NCI-H524 (cell line): ENCODE measurements around the gene FLCN.
"Not testable (repeated sequence)": the region's sequence is repeated elsewhere in the genome, so short reads cannot be mapped to it uniquely, and the experiment has no call there.

Experiments
- DNase-seq, 2 experiments: peaks; one replicate each; lab custom pipeline; 2025; lab: John Stamatoyannopoulos, UW

The FLCN gene

GRCh38 chr17:17213775-17214174 is 23.2 kb downstream of the FLCN start:
- no peak for DNase-seq

GRCh38 chr17:17207998-17208397 is 29.0 kb downstream of the FLCN start:
- DNase-seq: no peak

- DNase-seq: no peak
Measured at GRCh38 chr17:17206913-17207335, 30.0 kb downstream of the FLCN start.

GRCh38 chr17:17206124-17206912 is 30.6 kb downstream of the FLCN start, which contains the start of gene PLD6:
Gene PLD6 (minus strand): TSS chr17:17206333. CDS start chr17:17206286, 47 bp downstream.
- peak; percentile 55 to 78 for DNase-seq

- peak in 1 of 2 experiments; percentile 51 for DNase-seq
Measured at GRCh38 chr17:17205368-17206123, 31.4 kb downstream of the FLCN start.

GRCh38 chr17:17204635-17205231 is 32.2 kb downstream of the FLCN start:
- DNase-seq: no peak

- no peak for DNase-seq
Measured at GRCh38 chr17:17204041-17204591, 32.9 kb downstream of the FLCN start.

GRCh38 chr17:17203173-17203730 is 33.7 kb downstream of the FLCN start:
- no peak for DNase-seq

GRCh38 chr17:17201907-17202306 is 35.1 kb downstream of the FLCN start:
- DNase-seq: no peak

GRCh38 chr17:17201271-17201670 is 35.7 kb downstream of the FLCN start:
- no peak for DNase-seq

GRCh38 chr17:17200831-17201230 is 36.1 kb downstream of the FLCN start:
- DNase-seq: no peak

GRCh38 chr17:17200311-17200710 is 36.7 kb downstream of the FLCN start:
- DNase-seq: no peak

- DNase-seq: peak in 1 of 2 experiments; percentile 14
Measured at GRCh38 chr17:17198281-17198680, 38.7 kb downstream of the FLCN start.

- no peak for DNase-seq
Measured at GRCh38 chr17:17196776-17197175, 40.2 kb downstream of the FLCN start.

- not testable (repeated sequence) for DNase-seq
Measured at GRCh38 chr17:17195466-17195865, 41.5 kb downstream of the FLCN start.

- peak in 1 of 2 experiments; percentile 21 for DNase-seq
Measured at GRCh38 chr17:17191961-17192381, 45.0 kb downstream of the FLCN start.

- no peak for DNase-seq
Measured at GRCh38 chr17:17191346-17191792, 45.6 kb downstream of the FLCN start.

- no peak for DNase-seq
Measured at GRCh38 chr17:17190188-17190587, 46.8 kb downstream of the FLCN start.

GRCh38 chr17:17189559-17189958 is 47.4 kb downstream of the FLCN start:
- DNase-seq: no peak

- no peak for DNase-seq
Measured at GRCh38 chr17:17188586-17188985, 48.4 kb downstream of the FLCN start.

GRCh38 chr17:17186551-17187505 is 50.1 kb downstream of the FLCN start:
- no peak for DNase-seq
